ENCODE data around the gene IPO11.

DNA sequence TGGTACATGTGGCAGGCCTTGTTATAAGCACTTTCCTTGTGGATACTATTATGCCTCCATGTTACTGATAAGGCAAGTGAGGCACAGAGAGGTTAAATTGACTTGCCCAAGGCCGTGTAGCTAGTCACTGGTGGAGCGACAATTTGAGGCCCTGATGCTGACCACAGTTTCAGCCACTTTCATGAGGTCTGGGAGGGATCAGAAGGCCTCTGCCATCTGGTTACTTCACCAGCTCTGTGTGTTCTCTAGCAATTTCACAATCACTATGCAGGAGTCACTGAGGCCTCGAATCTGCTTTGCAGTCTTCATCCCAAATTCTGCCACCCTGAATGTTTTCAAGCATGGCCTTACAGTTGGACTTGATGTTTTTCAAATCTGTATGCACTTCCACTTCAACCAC, 175.2 kb downstream of the IPO11 start:
- no peak for TF ChIP-seq POLR2AphosphoS5 (IDR thresholded peaks at IDR 0.05)
- TF ChIP-seq, protein P1, sequence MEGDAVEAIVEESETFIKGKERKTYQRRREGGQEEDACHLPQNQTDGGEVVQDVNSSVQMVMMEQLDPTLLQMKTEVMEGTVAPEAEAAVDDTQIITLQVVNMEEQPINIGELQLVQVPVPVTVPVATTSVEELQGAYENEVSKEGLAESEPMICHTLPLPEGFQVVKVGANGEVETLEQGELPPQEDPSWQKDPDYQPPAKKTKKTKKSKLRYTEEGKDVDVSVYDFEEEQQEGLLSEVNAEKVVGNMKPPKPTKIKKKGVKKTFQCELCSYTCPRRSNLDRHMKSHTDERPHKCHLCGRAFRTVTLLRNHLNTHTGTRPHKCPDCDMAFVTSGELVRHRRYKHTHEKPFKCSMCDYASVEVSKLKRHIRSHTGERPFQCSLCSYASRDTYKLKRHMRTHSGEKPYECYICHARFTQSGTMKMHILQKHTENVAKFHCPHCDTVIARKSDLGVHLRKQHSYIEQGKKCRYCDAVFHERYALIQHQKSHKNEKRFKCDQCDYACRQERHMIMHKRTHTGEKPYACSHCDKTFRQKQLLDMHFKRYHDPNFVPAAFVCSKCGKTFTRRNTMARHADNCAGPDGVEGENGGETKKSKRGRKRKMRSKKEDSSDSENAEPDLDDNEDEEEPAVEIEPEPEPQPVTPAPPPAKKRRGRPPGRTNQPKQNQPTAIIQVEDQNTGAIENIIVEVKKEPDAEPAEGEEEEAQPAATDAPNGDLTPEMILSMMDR (IDR thresholded peaks at IDR 0.05): no peak

Measured in suprapubic skin (tissue), 3 donors.